CD4-positive, alpha-beta T cell treated with Interleukin-15 for 1 hour (primary cell): ENCODE measurements around the gene TEX2.

ENCODE experiments used
- DNase-seq: peaks from one replicate; pipeline ENCODE4 v3.0.0-alpha.2; 2020

Gene TEX2

DNA sequence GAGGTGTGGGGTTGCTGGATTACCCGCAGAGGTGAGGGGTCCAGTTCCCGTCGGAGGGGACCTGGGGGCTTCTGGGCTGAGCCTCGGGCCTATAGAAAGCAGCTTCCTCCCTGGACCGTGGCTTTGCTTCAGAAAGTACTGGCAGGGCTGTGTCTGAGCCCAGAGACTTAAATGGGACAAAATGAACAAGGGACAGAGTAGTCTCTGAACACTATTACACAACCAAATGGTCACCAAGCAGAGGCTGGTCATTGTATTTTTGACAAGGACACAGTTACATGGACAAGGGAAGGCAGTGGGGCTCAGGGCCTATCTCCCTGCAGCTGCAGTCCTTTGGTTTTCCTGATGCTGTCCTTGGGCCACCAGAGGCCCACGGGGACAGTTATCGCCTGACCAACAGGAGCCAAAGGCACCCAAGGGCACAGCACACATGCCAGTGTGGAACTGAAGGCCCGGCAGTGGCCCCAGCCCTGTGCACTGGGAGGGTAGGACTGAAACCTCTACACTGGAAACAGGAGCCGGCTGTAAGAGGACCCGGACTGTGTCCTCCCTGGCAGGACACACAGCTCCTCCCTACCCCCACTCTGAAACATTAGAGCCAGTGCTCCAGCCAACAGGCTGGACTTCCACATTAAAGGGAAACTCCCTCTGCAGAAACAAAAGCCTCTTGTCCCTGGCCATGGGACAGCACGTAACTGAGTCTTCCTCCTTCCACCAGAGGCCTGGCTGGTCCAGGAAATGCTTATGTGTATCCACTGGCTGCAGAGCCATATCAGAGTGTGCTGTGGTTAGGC lies 107.1 kb downstream of the TEX2 start:
- peak; percentile 18 for DNase-seq

DNA sequence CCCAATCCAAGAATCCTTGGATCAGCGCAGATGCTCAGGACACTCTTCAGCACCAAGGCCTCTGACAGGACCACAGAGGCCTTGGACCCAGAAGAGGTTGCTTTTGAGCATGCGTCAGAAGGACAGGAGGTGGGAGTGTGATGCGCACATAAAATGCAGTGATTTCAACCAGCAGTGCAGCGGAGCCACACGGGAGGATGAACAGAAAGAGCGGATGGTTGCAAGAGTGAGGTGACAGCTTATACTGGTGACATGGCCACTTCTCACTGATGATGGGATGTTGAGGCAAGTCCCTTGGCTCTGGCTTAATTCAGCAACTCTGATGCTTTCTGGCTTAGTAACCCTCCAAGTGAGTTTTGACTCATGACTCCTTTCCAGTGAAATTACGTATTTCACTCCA lies 107.9 kb downstream of the TEX2 start:
- DNase-seq, result no peak

DNA sequence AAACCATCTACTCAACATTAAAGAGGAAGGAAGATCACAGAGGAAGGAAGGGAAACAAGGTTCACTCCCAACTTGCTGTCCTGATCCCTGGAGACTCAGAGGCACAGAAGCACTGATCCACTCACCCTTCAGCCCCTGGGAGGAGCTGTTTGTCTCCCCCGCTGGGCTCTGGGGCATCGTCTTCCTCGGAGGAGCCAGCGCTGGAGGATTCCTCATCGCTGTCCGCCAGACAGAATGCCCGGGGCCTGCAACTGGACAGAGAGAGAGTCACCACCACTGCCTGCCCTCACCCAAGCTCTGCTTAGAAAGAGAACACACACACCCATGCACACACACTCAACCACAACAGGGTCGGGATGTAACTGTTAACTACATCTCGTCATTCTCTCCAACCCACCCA lies 108.3 kb downstream of the TEX2 start:
- DNase-seq, result no peak

DNA sequence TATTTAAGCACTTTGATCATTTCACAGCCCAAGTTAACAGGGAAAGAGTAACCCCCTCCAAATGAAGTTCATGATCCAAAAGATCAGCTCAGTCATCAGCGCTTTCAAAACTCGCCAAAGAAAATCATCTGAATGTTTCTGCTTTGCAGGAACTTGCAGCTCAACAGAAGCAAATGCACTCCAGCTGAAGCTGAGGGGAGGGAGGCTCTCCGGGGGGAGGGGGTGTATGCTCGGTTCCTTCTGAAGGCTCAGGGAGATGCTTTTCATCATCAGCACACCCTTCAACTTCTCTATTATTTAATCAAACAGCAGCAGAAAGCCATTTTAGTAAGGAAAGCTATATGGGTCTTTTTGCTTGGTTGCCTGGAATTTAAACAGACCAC lies 108.8 kb downstream of the TEX2 start:
- no peak for DNase-seq

DNA sequence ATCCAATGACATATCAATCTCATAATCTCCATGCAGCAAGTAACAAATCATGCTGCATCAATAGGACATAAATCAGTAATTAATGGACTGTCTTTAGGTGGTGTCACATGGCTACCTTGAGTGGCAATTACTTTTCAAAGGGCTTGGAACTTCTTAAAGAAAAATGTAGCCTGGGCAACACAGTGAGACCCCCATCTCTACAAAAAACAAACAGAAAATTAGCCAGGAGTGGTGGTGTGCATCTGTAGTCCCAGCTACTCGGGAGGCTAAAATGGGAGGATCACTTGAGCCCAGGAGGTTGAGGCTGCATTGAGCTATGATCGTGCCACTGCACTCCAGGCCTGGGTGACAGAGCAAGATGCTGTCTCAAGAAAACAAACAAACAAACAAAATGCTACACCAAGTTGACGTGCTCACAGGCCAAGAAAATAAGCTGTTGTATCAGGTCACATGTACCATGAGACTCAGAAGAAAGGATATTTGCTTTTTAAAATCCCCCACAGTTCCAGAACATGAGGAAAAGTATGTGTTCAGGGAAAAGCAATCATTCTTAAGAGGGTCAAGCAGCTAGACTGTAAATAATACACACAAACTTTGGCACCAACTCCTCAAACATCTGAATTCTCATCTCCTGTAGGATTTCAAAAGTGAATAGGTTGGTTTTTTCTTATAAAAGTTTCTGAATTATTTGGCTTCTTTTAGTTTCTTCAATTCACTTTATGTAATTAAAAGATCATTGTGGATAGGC lies 109.3 kb downstream of the TEX2 start:
- DNase-seq, result no peak

DNA sequence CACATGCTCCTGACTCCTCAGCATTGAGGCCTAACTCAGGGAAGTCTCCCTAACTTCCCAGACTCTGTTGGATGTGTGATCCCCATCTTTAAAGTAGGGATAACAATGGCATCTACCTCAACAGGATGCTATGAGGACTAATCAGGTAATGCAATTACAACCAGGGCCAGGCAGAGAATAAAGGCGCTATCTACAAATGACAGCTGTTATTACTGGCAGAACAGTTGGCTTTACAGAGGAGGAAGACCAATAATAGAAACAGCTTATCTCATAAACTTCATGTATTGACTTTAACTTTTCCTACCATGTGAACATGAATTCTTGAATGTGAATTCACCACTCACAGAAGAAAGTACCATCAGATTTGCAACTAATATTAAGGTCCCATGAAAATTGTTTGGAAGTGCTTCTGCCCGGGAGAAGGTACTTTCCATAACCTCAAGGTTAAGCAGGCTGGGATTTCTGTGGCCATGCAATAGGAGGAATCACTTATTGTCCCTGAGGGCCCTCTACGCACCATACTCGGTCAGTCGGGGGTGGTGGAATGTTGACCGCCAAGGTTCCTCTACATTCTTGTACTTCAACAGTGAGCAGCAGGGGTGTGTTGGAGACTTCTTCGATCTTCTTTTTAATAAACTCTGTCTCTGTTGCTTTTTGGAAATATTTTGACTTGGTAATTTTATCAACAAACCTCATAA lies 110.5 kb downstream of the TEX2 start:
- DNase-seq, result no peak

DNA sequence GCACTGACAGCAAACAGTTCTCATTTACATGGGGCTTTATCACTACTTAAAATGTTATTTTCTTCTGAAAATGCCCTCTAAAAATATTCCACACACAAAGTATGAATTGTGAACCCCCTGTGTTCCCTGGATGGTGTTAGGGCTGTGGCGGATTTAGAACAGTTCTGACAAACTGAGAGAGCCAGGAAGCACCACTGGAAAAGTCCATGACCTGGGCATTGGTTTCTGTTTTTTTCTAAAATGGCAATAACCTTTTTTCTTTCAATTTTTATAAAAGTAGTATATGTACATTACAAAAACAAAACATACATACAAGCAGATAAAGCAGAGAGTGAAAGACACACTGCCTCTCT lies 112.1 kb downstream of the TEX2 start:
- DNase-seq, result no peak

DNA sequence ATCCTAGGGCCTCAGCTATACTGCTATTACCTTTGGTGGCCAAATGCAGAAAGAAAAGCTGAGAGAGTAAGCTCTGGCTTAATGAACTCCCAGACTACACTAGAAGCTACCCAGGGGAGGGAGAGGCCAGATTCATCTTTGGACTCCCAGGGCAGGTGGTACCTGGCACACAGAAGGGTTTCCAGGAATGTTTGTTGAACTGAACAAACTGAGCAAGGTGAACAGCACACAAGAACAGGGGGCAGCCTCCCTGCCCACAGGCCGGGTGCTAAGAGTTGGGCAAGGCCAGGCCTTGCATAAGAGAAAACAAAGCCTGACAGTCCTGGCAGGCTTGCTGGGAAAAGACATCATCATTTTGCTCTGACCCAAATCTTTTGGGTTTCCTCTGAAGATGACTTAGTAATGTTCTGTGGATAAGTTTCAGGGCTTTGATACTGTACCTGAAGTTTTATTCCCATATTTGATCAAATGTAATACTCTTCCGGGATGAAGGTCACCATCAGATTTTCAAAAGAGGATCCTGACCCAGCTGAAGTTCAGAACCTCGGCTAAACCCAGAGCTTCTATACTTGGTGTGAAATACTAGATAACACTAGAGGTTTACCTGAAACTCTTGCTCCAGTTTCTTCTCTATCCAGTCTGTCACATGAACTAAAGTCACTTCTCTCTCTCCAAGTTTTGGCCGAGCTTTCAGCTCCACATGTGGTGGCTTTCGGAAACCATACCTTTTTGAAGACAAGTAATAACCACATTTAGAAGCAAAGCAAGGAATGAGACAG lies 112.6 kb downstream of the TEX2 start:
- no peak for DNase-seq

DNA sequence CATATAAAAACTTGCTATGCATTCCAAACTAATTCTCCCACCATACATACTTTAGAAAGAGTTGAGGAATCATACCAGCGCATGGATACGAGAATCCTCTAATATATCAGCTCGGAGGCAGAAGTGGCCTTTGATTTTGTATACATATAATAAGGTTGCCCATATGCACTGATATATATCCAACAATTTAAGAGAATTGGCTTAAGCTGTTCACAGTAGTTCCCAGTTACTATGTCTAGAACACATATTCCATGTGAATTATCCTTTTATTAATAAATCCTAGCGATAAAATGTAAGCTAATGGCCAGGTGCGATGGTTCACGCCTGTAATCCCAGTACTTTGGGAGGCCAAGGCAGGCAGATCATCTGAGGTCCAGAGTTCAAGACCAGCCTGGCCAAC lies 113.9 kb downstream of the TEX2 start:
- no peak for DNase-seq

DNA sequence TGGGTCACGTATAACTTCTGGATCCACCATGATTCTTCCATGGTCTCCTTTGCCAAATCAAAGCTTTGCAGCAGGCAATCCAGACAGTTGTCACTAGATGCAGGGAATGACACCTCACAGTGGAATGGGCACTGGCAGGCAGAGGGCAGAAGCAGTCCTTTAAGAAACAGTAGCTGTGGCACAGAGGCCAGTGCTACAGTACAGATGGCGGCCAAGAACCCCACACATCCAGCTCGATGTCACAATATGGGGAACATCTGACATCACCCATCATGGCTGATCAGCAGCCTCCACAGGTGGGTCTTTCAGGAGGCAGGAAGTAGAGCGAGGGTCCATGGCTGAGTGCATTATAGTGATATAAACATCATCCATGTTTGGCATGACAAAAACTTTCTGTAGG lies 114.4 kb downstream of the TEX2 start:
- DNase-seq, result no peak

DNA sequence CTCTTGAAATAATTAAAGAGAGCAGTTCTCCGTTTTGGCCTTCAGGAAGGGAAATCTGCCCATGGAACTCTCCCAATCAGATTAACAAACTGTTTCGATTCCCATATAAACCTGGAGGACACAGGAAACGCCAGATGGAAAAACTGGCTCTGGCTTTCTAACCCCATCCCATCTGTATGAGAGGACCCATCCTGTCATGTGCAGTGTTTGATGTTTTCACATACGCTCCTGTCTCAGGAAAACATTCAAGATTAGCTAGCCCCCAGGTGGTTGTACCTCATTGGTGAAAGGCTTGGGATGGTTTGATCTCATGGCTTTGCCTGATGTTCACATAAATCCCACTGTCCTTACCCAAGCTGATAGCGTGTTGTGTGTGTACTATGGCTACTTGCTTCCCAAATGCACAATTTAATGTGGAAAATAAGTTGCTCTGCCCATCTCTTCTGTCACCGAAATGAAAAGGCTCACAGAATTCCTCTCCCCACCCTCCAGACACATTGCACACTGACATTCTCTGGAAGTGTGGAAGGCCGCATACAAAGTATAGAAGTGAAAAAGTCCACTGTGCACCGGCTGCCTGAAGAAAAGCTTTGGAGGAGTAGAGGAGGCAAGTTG lies 114.9 kb downstream of the TEX2 start:
- DNase-seq, result no peak

DNA sequence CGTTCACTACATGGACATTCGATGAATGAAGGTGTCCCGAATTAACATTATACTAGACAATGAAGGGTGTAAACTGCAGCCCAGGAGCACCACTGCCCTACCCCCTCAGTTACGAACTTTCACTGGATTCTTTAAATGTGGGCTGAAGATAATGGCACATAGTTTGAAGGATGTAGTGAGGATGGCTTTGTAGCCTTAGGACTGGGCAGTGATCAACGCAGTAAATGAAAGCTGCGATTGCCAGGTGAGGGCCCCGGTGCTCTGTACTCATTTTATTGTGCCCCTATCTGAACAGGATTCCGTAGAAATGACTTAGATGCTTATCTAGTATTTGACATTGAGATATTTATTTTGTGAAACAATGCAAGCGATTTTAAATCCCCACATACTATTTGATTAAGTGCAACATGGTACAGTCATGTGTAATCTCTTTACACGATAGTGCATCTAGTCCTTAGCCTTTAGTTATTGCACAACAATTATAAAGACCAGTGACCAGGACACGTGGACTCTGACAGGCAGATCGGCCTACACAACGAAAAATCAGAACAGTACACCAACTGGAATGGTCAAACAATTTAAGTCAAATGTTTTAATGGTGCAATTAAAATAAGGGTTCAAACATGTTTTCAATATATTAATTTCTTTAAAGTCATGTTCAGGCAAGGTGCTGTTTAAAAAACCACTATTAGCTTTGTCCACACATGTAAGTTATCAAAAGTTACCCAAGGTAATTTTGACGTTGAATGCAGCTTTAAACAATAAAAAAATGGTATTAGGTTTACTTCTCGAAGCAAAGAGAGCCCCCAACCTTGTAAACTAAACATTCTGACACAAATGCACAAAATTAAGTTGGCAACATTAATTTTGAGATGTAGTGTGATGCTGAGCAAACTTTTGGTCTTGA lies 115.7 kb downstream of the TEX2 start:
- DNase-seq, result no peak

DNA sequence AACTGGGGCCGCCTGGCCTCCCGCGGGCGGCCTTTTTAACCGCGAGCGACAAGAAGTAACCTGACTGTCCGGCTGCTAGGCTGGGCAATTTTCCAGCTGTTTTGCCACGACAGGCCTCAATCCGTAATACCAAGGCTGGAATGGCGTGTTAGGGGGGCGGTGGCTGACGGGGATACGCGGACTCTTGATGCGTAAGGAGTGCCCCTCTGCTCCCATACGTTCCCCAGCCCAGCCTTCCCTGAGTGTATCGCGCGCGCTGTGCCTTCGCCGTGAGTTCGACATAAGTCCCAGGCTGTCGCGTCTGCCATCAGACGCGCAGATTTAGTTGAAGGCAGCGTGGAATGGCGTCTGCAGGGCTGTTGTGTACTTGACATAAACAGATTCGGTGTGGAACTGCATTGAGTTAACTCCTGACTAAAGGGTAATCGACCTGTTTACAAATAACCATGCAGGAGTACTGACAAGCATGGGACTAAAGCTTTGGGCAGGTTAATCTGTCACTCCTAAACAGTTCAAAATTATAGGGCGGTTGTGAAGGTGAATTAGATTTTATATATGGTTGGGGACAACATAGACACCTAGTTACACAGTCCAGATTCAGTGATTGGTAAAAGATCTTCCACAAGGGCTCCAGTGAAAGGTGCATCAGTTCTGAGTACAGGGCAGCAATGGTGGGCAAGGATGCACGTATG lies 116.5 kb downstream of the TEX2 start:
- DNase-seq, result peak; percentile 39

DNA sequence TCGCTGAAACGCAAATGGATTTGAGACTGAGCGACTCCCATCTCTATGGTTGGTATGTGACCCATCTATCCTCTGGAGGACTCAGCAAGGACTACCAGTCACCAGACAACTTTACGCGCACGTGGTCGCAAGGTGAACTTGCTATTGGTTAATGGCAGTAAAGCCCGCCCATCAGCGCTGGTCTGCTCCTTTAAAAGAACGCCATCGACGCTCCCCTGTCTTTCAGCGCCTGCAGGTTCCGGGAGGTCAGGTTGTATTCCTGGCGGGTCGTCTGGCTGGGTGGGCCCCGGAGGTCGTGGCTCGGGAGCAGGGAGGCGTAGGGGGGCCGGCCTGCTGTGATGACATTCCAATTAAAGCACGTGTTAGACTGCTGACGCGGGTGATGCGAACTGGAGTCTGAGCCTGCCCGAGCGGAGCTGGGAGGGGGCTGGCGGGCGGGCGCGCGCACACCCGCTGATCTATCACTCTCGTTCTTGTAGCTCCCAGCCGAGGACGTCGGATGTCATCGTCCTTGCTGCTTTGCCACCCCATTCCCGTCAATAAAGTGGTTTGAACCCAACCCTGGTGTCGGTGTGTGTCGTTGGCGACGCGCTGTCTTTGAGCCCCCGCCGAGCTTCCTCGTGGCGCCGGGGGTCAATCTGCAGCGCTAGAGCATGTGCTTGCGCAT lies 117.2 kb downstream of the TEX2 start:
- DNase-seq, result peak; percentile 98

DNA sequence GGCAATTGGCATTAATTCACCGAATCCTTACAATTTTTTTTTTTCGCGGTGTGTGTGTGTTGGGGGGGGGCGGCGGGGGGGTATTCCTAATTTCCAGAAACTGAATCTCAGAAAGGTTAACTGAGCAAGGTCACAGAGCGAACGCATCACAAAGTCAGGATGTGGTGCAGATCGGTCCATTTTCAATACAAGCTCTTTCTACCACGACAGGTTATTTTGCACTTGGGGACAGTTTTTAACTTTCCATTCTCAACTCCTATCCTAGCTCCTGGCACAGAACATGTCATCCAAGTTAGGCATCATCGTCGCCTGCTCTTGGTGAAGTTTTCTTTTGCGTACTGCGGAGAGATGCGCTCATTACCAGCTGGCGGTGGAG lies 117.7 kb downstream of the TEX2 start:
- no peak for DNase-seq

DNA sequence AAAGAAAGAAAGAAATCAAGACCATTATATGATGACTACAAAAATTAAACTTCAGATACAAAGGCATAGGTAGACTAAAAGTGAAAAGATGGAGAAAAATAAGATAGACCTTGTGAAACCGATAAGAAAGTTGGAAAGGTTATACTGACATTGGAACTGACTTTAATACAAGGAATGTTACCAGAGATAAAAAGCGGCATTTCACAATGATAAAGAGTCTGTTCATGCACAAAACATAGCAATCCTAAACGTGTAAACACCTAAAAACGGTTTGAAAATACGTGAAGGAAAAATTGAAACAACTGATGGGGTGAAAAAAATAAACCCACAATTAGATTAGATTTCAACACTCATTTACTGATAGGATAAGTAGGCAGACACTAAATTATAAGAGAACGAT lies 123.5 kb downstream of the TEX2 start:
- no peak for DNase-seq

DNA sequence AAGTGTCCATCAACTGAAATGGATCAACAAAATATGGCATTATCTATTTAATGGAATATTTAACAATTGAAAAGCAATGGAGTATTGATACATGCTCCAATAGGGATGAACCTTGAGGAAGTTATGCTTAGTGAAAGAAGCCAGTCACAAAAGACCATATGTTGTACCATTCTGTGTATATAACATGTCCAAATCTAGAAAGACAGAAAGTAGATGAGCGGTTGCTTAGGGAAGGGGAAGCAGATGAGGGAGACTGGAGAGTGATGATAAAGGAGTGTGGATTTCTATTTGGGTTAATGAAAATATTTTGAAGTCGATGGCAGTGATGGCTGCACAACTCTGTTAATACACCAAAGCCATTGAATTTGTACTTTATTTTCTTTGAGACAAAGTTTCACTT lies 124.6 kb downstream of the TEX2 start:
- DNase-seq, result no peak

DNA sequence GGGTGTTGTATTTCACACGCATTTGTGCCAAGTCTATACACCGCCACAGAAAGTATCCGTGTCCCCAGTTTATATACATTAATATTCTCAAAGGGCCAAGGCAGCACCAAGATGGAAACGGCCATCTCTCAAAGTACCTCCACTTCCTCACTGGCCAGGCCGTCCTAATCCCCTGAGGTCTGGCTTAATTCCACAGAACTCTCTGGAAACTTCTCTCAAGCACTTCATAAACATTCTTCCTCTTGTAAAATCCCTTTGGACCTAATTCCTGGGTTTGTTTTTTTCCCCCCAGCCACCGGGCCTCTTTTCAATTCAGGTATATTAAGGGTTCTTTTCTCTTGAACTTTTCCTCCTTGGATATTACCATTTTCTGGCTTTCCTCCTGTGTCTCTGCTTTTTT lies 128.1 kb downstream of the TEX2 start:
- DNase-seq, result no peak

DNA sequence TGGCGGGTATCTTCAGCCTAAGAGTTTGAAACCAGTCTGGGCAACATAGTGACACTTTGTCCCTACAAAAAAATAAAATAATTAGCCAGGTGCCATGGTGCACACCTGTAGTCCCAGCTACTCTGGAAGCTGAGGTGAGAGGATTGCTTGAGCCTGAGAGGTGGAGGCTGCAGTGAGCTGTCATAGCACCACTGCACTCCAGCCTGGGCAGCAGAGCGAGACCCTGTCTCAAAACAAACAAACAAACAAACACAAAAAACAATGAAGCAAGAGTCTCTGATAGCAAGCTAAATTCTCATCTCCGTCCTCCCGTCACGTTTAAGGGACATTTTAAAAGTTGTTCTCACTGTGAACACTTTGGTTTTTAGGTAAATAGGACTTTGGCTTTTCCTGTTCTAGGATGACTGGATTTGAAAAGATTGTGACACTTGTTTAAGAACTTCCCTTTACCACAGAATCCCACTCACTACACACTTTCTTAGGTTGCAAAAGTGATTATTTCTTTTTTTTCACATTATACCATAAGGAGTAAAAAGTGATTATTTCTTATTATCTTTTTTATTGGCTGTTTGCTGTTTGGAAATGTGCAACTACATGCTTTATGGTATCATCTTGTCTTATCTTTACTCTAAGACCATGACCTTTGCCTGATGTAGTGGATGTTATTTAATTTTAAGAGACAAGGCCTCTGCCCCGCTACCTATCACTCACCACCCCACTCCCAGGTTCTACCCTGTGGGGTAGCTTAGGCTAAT lies 128.7 kb downstream of the TEX2 start:
- DNase-seq, result no peak
